HPDE6-E6E7 (cell line): ENCODE data around the gene PSMB8.
"Not testable (repeated sequence)": the region's sequence is repeated elsewhere in the genome, so short reads cannot be mapped to it uniquely, and the experiment has no call there.

ENCODE experiments used
- DNase-seq: peaks from one replicate; pipeline ENCODE4 v3.0.0; 2011; ENCODE audit warnings: missing footprints; ENCODE audit errors: extremely low spot score

The PSMB8 gene

DNA sequence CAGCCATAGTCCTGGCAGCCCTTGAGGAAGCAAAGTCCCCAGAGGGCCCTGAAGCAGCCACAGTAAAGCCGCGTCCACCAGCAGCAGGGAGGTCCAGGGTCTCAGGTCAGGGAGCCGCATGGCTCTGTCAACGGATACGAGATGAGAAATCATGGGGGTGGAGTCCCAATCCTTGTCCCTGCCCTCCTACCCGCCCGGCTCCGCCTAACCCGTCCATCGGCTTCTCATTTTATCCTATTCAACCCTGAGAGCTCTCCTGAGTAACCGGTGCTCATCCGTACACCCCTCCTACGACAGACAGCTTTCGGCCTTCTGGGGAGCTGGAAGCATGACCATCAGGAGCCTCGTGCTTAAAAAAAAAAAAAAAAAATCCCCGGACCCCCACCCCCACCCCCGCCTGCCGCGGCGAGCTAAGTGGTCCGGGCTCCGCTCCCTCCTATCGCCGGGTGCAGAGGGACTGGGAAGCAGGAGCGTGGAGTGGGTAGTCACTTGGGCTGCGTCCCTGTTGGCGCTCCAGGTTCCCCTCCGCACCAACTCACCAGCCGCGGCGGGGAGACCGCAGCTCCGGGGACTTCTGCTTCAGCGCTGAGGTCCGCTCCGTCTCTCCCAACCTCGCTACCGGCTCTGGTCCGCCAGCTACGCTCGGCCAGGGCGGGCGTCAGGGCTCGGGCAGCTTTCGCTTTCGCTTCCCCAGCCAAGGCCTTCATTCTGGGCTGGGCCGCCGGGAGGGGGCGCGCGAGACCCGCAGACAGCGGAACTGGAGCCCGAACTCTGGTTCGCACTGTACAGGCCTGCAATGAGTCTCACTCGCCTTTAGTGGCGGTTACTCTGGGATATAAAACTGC, 5.5 kb downstream of the PSMB8 start, which contains the start of gene TAP2:
Gene TAP2 (minus strand): TSS at position 626 of the 845 bp plus-strand sequence. CDS start 506 bp downstream, at position 120.
- DNase-seq, result peak; percentile 94

DNA sequence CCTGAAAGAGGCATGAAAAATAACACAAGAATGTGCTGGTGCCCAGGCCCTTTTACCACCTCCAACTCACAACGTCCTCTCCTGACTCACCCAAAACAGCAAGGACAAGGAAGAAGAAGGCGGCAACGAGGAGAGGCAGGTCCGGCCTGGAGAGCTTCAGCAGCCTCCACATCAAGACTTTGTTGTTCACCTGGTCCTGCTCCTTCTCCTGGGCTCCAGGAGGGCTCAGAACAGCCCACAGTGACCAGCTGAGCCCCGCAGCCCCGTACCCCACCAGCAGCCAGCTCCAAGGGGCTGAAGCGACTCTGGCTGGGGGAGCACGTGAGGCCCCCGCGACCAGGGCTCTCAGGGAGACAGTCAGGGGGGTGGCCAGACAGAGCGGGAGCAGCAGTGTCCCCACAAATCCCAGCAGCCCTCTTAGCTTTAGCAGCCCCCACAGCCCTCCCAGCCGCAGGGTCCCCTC, 6.2 kb downstream of the PSMB8 start:
- DNase-seq, result peak; percentile 63

DNA sequence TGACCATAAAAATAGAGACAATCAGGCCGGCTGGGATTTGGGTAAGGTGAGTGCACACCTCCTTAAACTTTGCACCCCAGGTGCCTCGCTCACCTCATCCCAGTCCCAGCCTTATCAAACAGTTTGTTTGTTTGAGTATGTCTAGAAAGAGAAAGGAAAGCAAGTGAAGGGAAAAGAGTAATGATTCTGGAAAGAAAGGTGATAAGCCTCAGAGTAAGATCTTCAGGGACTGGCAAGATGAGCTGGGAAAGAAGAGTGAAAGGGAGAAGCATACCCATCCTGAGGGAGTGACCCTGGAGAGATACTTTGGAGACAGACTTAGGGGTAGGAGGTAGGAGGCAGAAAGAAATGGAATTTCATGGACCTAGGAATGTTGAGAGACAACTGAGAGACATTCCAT, 7.0 kb downstream of the PSMB8 start:
- no peak for DNase-seq

DNA sequence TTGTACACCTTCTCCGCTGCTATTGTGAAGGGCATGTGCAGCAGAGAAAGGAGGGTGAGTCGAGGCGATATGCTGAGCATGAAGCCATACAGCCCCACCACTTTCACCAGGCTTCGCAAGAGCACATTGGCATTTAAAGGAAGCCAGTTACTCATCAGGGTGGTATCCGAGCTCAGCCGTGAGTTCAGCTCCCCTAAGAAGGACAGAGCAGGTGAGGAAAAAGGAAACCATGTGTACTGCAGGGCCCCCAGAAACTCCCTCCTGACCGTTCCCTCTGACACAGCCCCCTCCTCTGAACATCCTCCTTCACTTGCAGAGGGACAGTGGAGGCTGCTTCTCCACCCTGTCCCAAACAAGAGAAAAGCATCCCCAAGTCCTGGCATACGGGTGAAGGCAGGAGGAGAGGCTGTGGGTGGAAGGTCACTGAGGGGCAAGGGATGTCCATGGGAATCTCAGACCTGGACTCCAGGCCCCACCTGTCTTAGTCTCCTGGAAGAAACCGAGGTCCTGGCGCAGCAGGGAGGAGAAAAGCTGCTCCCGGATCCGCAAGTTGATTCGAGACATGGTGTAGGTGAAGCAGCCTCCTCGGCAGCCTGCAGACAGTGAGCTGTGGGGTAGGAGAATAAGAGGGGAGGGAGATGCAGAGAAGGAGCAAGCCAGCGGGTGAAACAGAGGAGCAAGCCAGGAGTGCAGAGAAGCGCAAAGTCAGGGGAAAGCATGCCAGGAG, 8.5 kb downstream of the PSMB8 start:
- DNase-seq, result no peak

DNA sequence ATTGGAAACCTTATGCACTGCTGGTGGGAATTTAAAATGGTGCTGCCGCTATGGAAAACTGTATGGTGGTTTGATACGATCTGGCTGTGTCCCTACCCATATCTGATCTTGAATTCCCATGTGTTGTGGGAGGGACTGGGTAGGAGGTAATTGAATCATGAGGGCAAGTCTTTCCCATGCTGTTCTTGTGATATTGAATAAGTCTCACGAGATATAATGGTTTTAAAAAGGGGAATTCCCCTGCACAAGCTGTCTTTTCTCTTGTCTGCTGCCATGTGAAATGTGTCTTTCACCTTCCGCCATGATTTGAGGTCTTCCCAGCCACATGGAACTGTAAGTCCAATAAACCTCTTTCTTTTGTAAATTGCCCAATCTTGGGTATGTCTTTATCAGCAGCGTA, 10.2 kb downstream of the PSMB8 start:
- DNase-seq, result no peak

DNA sequence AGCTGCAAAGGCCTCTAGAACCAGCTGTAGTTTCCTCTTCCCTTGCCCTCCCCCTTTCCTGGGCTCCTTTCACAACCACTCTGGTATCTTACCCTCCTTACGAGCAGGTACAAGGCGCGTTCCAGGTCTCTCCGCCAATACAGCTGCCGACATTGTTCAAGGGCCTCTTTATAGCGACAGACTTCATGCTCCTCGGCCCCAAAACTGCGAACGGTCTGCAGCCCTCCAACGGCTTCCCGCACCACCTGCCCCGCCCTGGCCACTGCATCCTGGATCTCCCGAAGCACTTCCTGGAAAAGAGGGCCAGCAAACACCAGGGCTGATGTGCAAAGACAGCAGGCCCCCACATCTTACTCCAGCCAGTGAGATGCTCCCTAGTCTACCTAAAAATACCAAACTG, 11.3 kb downstream of the PSMB8 start:
- DNase-seq, result no peak

DNA sequence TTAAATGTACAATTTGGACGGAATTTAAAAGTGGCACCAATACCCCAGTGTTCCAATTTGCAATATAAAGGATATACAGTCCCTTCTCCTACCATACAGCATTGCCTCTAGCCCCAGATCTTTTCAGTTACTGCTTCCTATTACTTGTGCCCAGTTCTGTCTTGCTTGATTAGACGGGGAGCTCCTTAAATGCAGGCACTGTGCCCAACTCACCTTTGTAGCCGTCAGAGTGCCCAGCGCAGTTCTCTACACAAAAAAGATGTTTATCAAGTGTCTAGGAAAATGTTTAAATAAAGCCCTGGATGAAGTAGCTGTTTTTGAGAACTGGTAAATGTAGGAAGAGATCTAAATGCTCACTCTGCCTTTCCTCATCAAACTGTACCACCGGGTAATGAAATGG, 12.9 kb downstream of the PSMB8 start:
- DNase-seq, result no peak

DNA sequence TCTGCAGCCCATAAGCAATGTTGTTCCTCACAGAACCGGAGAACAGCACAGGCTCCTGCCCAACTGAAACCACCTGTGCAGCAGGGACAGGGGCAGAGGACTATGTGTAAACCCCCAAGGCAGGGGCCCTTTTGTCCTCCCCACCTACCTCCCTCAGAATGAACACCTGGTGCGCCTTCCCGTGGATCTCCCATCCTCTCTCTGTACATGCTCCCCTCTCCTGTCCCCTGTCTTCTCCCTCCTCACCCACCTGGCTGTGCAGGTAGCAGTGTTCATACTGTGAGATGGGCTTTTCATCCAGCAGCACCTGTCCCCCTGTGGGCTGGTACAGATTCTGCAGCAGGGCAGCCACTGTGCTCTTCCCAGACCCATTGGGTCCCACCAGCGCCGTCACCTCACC, 13.8 kb downstream of the PSMB8 start:
- no peak for DNase-seq

DNA sequence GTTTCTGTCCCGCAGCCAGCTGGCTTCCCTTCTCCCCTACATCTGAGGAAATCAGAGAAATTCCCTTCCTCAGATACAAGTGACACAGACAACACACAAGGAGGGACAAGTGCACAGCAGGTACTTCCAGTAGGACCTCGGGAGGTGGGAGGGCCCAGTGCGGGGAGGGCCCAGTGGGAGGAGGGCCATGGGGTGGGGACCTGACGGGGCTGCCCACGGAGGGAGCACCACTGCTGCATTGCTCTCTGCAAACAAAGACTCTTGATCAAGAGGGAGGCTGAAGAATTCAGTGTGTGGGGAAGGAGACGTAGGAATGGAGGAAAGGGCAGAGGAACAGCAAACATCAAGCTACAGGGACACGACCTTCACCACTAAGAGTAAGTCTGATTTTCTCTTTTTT, 14.4 kb downstream of the PSMB8 start:
- no peak for DNase-seq

DNA sequence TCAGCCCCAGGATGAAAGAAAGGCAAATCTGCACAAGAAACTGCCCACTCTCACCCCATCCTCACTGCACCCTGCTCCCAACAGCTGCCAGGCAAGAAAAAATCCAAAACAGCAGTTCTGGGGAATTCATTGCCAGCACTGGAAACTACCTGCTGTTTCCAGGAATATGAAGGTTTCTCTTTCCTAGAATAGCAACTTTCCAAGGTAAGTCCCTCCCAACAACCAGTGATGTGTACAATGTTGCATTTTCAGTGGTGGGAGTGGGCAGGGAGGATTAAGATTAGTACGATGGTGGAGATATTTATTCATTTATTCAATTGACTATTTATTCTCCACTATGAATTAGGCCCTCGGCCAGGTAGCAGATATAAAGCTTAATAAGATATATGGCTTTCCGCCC, 16.8 kb downstream of the PSMB8 start:
- DNase-seq, result no peak

DNA sequence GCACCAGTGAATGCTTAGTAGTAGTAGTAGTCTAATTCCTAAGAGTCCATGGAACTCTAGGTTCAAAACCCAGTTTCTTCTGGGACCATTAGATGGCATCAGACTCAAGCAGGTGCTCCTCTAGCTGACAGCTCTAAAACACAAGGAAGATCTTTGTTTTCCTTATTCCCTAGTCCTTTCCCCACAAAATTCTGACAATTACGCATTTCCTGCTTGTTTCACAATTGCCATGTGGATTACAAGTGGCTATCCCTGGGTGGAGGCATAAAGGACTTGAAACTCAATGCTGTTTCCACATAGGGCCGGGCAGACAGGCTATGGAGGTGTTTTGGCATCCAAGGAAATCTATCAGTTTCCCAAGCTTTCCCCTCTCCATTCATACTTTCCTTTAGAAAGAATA, 17.9 kb downstream of the PSMB8 start:
- no peak for DNase-seq

DNA sequence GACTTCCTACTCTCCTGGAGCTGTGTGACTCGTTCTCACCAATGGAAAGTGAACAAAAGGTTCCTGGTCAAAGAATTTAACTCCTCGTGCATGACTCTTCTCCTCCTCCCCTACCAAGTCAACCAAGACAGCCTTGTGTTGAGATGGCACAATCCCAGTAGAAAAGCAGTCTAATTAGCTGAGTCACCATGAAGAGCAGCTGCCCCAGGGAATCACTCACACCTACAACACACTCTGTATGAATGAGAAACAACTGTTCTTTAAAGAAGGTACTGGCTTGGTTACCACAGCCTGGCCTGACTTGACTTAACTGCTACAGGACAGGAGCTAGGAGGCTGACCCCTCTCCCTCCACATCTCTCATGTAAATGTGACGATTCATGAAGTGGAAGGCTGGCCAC, 24.1 kb downstream of the PSMB8 start:
- peak; percentile 90 for DNase-seq

DNA sequence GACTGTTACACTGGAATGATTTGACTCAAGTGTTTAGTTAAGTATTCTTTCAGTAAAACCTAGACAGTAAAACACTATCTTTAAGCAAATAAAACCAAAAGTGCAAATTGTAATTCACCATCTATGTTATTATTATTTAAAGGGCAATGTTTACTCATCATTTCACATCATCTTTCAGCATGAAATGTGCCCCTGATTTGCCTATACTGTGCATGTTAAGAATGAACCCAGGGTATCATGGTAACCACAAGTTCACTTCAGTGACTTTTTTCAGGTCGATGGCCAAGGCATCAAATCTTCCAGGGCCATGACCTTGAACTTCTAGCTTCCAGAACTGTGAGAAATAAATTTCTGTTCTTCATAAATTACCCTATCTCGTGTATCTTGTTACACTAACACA, 25.0 kb downstream of the PSMB8 start:
- no peak for DNase-seq

DNA sequence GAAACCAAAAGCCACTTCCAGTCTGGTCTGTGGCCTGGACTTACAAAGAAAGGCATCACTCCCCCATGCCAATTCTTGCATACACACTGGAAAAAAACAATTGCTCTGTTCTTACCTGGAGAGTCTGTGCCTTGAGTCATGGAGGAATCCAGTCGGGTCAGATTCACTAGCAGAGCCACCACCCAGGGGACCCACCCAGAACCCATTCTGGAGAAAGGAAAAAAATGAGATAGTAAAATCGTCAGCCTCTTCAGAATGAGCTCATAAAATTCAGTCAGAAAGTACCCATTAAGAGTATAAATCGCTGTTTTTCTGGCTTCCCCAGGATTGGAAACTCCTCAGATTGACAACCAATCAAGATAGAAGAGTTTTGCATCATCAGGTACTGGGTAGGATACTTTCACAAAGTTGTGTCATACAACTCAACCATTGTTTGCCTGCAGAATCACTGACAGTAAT, 27.1 kb downstream of the PSMB8 start, which contains the start of gene HLA-DOB:
Gene HLA-DOB (minus strand): TSS at position 257 of the 459 bp plus-strand sequence. CDS start 51 bp downstream, at position 206.
- peak; percentile 85 for DNase-seq

DNA sequence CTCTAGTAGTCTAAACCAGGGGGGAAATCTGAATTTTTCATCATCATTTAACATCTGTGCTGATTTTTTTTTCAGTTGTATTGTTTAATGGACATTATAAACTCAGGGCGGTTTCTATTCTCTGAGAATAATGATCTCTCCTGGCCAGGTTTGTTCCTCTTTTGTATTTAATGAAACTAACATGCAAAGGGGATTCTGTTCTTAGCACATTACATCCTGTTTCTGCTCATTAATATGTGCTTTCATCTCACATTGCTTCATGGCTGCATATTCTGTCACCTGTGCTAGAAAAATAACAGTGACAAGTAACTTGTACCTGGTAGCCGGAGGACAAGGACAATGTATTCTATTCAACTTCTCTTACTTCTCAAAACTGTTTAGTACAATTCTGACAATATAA, 27.9 kb downstream of the PSMB8 start:
- DNase-seq, result no peak

DNA sequence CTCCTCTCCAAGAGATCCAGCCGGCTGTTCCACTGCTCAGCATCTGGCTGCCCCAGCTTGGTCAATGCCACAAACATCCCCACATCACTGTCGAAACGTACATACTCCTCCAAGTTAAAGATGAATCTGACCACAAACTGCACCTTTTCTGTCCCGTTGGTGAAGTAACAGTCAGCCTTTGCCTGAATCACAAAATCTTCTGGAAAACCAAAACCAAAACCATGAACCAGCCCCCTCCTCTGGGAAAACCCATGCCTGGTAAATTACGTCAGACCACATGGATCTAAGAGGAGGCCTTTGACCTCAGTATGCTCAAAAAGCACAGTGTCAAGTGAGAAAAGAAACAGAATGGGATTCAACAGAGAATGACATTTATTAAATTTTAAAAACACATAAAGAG, 28.7 kb downstream of the PSMB8 start:
- DNase-seq, result no peak

DNA sequence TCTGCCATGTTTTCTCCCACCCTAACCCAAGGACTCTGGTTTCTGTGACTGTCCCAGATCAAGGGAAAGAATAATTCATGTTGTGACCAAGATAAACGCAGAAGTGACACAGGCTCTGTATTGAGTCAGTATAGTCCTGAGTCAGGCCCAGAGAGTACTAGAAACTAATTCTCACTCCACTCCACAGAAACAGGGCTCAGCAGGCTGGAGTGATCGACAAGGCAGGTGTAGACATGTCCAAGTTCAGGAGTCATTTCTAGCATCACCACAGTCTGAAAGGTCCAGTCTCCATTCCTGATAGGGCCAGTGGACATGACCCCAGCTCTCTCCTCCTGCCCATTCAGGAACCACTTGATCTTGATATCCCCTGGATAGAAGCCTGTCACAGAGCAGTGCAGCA, 29.7 kb downstream of the PSMB8 start:
- peak; percentile 62 for DNase-seq

DNA sequence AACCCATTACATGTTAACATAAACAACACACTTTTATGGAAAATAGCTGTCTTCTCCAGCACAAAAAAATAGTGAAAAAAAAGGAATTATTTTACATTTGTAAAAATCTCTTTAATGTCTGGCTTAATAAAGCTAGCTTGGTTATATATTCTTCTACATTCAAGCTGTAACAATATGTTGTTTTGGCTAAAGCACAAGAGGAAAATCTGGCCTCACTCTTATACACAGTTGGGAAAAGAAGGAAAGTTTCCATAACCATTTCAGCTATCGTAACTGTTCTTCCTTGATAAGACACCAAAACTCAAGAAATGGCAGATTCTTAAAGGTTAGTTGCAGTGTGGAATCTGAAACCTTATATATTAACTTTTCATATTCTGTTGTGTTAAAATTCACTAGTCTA, 34.7 kb downstream of the PSMB8 start:
- no peak for DNase-seq

DNA sequence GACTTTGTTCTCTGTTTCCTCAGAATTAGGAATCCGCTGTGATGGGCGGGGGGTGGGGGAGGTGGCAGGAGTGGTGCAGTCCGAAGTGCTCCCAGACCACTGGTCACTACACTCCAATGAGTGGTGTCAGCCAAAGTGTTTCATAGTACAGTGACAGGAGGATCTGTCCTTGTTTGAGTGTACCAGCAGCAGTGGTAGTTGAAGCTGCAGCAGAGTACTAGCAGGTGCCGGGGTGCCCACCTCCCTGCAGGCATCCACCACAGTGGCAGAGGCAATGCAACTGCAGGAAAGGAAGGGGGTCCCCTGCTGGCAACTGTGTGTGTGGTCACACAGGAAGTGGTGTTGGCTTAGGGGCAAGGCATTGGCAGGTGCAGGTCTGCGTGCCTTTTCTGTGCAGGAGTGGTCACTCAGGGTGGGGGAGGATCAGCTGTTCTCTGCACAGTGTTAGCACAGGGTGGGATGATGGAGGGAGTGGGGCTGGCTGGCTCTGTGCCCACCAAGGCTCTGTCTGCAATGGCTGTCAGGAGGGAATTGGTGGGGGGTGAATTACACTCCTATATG, 36.7 kb downstream of the PSMB8 start:
- no peak for DNase-seq

DNA sequence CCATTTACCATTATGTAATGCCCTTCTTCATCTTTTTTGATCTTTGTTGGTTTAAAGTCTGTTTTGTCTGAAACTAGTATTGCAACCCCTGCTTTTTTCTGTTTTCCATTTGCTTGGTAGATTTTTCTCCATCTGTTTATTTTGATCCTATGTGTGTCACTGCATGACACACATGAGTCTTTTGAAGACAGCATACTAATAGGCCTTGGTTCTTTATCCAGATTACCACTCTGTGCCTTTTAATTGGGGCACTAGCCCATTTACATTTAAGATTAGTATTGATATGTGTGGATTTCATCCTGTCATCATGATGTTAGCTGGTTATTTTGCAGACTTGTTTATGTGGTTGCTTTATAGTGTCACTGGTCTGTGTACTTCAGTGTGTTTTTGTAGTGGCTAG, 38.4 kb downstream of the PSMB8 start:
- DNase-seq, result not testable (repeated sequence)

DNA sequence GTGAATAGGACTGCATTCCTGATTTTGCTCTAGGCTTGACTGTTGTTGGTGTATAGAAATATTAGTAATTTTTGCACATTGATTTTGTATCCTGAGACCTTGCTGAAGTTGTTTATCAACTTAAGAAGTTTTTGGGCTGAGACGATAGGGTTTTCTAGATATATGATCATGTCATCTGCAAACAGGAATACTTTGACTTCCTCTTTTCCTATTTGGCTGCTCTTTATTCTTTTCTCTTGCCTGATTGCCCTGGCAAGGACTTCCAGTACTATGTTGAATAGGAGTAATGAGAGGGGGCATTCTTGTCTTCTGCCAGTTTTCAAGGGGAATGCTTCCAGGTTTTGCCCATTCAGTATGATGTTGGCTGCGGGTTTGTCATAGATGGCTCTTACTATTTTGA, 40.4 kb downstream of the PSMB8 start:
- no peak for DNase-seq

DNA sequence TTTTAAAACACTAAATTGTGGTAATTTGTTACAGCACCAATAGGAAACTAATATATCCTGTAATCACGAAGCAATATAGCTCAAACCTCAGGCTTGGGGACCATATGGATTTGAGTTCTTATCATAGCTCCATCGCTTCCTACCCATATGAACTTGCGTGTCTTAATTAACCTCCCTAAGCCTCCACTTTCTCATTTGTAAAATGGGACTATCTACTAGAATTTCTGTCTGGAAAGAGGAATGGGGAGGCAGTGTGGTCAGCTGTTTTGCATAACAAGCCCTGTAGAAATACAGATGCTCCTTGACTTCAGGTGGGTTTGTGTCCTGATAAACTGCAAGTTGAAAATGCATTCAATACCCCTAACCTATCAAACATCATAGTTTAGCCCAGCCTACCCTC, 44.1 kb downstream of the PSMB8 start:
- DNase-seq, result no peak

DNA sequence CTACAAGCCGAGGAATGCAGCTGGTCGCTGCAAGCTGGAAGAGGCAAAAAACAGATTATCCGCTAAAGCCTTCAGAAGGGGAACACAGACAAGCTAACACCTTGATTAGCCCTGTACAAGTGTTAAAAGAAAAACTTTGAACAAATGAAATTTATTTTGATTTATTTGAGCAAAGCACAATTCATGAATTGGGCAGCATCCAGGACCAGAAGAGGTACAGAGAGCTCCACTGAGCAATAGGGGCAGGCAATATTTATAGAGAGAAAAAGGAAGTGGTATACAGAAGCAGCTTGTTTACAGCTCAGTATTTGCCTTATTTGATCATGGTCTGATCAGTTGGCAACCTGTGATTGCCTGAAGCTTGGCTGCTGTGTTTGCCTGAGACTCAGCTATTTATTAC, 44.7 kb downstream of the PSMB8 start:
- DNase-seq, result no peak
